GM10248 (cell line): ENCODE data around the gene WDR55.
A peak's percentile ranks its signal among the peaks of the same experiment; 100 is the strongest.

Experiments
- CTCF ChIA-PET: fragments of 300-600 bp; sonication (Branson Sonifier 250); formaldehyde crosslinking; extraction: SDS; loops from one replicate; lab custom pipeline; 2021; ENCODE audit warnings: antibody characterized with exemption; lab: Yijun Ruan, JAX
- POLR2A ChIA-PET: fragments of 350-650 bp; sonication (Branson Sonifier 250); formaldehyde crosslinking; extraction: SDS; loops from one replicate; lab custom pipeline; 2020; ENCODE audit warnings: antibody characterized with exemption; lab: Yijun Ruan, JAX
- DNase-seq: peaks from one replicate; pipeline ENCODE4 v3.0.0; 2012; ENCODE audit errors: extremely low spot score
- CTCF ChIP-seq: IDR thresholded peaks from 2 replicates; pipeline ENCODE4 v1.5.1; 2012; ENCODE audit warnings: mild to moderate bottlenecking, low read depth; ENCODE audit errors: extremely low read depth, missing control alignments, control extremely low read depth

The WDR55 gene

GRCh38 chr5:140631036-140631417, 33.7 kb upstream of the WDR55 start:
- TF ChIP-seq CTCF, result no peak
- DNase-seq, result no peak
- ChIA-PET CTCF (interaction anchor here (0.7 to 1.2 kb wide), 4 partner anchors 9 to 259 kb away, joined by 3 read pairs; partner anchors contain the start of gene TMCO6), POLR2A (no interaction called here)

GRCh38 chr5:140631831-140632365, 32.8 kb upstream of the WDR55 start:
- TF ChIP-seq CTCF, result no peak
- POLR2A ChIA-PET, result no interaction called here
- CTCF ChIA-PET, result interaction anchor here (1.1 to 2.1 kb wide), 4 partner anchors 8 to 280 kb away, joined by 3 to 8 read pairs (median 4); partner anchors contain the start of gene TMCO6
- DNase-seq, result peak; percentile 35

- TF ChIP-seq CTCF, result no peak
- ChIA-PET CTCF (interaction anchor here (1.2 to 2.1 kb wide), 3 partner anchors 64 to 281 kb away, joined by 4 to 8 read pairs (median 6); no protein-coding TSS in a partner anchor), POLR2A (interaction anchor here (0.8 kb wide), 1 partner anchor 15 kb away, joined by 3 read pairs; the partner anchor contains the start of genes IK and NDUFA2)
- peak; percentile 60 for DNase-seq
Measured at GRCh38 chr5:140632366-140633020, 32.2 kb upstream of the WDR55 start.

GRCh38 chr5:140633021-140633471, 31.7 kb upstream of the WDR55 start, which contains the start of gene CD14:
TSS of gene CD14 (minus strand) at chr5:140633175. CDS start at chr5:140633071, 104 bp downstream.
- POLR2A ChIA-PET, result interaction anchor here (0.8 kb wide), 1 partner anchor 14 kb away, joined by 3 read pairs; the partner anchor contains the start of genes IK and NDUFA2
- CTCF ChIA-PET, result interaction anchor here (1.2 to 2.8 kb wide), 4 partner anchors 56 to 281 kb away, joined by 4 to 10 read pairs (median 7); no protein-coding TSS in a partner anchor
- no peak for TF ChIP-seq CTCF
- DNase-seq, result no peak

GRCh38 chr5:140633501-140633900, 31.2 kb upstream of the WDR55 start:
- CTCF ChIA-PET, result interaction anchor here (0.7 to 2.8 kb wide), 5 partner anchors 9 to 282 kb away, joined by 4 to 10 read pairs (median 6); no protein-coding TSS in a partner anchor
- no peak for TF ChIP-seq CTCF
- POLR2A ChIA-PET, result interaction anchor here (0.8 kb wide), 1 partner anchor 14 kb away, joined by 3 read pairs; the partner anchor contains the start of genes IK and NDUFA2
- no peak for DNase-seq

- no peak for TF ChIP-seq CTCF
- DNase-seq, result no peak
- ChIA-PET CTCF (interaction anchor here (0.7 to 2.9 kb wide), 16 partner anchors 9 to 288 kb away, joined by 3 to 27 read pairs (median 6); partner anchors contain the start of genes HBEGF, IK, NDUFA2 and SRA1), POLR2A (no interaction called here)
Measured at GRCh38 chr5:140634103-140634502, 30.6 kb upstream of the WDR55 start.
